ENCODE measurements around the gene BACH2.

BACH2 gene

DNA sequence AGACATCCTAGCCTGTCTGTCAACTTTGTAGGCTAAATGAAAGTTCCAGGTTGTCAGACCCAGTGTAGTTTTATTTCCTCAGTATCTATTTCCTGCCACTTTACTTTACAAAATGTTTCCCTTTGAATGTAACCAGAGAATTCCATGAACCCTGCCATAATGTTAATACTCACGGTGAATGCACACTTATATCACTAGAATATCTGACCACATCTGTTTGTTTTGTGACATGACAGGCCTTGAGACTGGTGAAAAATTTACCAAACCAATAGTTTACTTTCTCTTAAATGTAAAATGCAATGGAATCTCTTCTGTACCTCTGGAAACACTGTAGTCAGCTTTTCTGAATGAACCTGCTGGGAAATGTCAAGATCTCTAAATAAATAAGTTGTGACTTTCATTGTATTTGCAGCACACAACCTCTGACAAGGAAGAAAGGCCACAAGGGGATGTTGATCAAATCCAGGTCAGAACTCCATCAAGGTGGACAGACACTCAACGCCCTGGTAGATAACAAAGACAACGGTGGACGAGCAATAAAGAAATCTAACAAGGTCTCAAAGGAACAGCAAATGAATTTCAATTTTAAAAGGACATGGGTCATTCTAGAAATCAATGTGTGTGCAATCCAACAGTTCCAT lies 59.2 kb downstream of the BACH2 start:
- no peak for DNase-seq (ENCODE audit: low spot score)

DNA sequence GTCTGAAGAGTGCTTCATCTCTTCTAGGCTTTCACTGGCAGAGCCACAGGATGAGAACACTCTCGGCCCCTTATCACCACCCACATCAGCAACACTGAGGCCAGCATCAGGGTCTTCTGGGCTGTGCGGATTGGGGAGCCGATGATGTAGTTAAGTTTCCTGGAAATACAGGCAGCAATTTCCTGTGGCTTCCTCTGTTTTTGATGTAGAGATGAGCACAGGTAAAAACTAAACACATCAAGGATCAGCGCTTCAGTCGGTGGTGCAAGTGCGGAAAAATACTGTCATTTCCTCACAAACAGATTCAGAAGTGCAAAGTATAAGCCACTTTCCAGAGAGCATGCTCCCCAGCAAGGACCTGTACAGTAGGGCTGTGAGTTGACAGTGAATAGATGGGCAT lies 62.6 kb downstream of the BACH2 start:
- no peak for DNase-seq (ENCODE audit: low spot score)

DNA sequence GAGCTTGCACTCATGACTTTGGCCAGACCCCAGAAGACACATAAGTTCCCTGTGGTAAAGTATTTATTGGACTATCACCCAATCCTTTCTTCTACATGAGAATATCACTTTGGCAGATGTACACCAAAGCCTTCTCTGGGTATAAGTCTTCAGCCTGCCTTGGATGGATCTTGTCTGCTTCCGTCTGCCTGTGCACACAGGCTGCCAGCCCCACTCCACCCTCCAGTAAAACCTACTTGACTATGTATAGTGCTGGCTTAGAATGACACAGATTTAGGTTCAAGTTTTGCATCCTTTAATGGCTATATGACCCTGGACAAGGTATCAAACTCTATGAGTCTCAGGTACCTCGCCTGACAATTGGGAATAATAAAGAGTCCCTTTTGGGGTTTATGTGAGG lies 63.4 kb downstream of the BACH2 start:
- DNase-seq (ENCODE audit: low spot score), result no peak

DNA sequence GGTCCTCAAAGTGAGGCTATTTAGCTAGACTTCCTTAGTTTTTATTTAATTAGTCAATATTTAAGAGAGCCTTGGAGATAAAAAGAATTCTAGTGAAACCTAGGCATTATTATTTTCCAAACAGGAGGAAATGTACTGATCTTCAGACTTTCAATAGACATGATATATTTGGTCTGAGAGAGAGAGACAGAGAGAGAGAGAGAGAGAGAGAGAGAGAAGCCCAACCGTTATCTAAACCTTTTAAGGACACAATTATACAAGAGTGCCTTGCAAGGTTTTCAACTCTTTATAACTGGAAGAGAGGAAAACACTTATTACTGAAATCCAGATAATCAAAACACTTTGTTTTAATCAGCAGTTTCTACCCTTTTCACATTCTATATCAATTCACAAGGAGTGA lies 64.8 kb downstream of the BACH2 start:
- no peak for DNase-seq (ENCODE audit: low spot score)

DNA sequence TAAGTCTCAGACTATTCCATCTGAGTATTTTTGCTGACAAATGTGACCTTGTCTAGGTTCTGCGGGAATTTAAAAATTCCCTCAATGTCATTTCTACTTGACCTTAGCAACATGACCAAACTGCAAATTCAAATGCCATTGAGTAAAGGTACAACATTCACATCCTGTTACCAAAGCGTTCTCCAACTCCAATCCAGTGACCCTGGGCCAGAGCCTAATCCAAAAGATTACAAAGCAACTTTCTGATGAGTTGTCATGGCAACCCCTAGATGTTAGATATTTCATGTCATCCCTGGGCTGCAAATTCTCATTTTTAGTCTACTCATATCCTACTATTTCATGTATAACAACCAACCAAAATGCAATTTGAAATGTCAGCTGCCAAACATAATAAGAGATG lies 65.3 kb downstream of the BACH2 start:
- DNase-seq (ENCODE audit: low spot score), result no peak

DNA sequence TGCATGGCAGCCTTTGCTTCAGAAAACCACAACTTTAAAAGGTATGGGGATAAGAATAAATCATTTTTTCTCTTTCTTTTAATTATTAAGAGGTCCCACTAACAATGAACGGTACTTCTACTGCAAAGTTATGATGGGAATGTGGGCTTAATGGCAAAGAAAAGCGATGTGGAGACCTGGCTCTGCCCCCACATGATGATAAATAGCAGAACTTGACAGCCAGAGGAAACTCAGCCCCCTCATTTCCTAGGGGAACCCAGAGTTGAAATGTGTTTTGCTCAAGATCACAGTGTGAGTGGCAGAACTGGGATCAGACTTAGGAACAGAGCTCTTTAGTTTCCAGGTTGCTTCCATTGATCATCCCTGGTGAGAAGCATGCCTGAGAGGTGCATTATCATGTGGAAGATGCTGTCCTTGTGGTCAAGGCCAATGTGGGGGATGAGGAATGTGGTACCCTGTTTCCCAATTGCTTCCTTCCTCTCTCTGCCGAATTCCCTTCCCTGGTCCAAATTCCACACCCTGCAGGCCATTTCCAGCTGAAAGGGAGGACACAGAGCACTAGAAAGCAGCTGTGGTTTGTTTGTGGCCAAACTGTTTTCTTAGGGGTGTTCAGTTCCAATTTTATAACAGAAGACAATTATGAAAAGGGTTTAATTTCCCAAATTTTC lies 66.0 kb downstream of the BACH2 start:
- peak; percentile 13 for DNase-seq (ENCODE audit: low spot score)

DNA sequence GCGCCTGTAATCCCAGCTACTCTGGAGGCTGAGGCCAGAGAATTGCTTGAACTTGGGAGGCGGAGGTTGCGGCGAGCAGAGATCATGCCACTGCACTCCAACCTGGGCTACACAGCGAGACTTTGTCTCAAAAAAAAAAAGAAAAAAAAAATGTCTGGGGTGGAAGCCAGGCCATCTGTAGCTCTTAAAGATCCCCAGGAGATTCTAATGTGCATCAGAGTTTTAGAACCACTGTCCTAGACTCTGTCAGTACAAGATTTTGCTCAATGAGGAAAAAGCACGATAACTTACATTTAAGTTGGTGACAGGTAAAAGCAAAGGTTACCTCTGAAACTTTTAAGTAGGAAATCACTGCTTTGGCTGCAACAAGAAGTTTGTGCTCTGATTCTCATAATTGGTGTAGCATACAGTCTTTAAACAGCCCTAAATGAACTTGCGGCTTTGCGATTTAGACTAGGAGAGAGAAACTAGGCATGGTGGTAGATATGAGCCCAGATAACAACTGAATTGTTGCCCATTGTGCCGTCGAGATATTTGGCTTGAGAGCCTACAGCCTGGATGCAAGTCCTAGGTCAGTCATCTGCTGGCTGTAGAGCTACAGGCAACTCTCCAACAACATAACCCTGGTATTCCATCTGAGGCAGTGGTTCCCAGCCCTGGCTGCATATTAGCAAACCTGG lies 67.2 kb downstream of the BACH2 start:
- DNase-seq (ENCODE audit: low spot score), result no peak

DNA sequence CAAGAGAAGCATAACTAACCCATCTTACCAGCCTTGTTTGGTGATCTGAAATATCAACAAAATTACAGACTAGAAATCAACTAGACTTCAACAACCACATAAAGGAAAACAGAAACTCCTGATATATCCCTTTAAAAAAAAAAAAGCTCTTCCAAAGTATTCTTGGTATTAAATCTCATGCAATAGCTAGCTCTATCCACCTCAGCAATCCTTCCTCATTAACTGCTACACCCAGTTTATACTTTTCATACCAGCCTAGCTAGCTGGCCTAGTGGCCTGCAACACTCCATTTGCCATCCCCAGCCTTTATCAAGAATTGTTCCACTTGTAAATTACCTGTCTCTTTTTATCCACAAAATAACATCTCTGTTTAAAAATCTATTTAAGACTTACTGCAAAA lies 69.0 kb downstream of the BACH2 start:
- DNase-seq (ENCODE audit: low spot score), result no peak

DNA sequence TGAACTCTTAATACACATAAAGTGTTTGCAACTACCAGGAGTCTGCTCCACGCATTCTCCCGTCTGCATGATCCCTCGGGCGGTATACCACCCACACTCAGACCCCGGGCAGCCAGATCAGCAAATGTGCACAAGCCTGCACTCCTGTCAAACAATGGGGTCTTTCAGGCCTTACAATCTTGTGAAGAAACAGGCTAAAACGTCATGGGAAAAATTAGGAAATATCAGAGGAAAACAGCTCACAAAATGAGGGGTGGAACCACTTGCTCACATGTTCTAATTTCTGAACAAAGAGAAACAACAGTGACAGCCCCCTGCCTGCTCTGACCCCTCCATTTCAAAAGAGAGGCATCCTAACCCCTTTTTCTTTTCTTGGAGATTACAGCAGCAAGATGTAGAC lies 69.4 kb downstream of the BACH2 start:
- DNase-seq (ENCODE audit: low spot score), result no peak

DNA sequence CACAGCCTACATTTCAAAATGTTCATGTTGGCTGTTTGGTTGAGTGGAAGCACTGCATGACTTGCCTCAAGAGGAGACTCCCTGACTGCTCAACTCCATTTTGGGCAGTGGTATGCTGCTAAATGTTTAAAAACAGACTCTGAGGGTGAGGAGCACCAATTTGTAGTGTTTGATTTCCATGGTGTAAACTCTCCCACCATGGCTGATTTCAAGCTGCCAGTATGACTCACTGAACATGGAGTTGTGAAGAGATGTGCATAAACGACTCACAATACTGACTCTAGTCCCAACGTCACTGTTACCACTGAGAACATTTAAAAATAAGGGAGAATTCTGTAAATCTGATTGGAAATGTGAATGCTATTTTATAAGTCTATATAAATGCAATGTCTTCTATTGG lies 70.4 kb downstream of the BACH2 start:
- DNase-seq (ENCODE audit: low spot score), result no peak

DNA sequence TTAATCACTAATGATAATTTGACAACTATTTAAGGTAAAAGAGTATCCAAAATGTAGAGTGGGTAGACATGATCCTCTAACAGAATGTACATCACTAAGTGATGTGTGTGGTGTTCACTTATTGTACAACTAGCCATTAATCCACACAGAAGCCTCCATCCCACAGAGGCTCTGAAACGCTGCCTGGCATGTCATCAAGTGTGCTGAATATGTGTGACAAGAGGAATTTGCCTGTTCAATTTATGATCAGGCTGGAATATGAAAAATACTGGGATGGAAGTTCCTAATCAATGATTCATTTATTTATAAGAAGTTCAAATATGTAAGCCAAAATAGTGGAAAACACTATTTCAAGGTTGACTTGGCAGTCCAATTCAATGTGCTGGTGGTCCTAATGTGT lies 72.4 kb downstream of the BACH2 start:
- no peak for DNase-seq (ENCODE audit: low spot score)

DNA sequence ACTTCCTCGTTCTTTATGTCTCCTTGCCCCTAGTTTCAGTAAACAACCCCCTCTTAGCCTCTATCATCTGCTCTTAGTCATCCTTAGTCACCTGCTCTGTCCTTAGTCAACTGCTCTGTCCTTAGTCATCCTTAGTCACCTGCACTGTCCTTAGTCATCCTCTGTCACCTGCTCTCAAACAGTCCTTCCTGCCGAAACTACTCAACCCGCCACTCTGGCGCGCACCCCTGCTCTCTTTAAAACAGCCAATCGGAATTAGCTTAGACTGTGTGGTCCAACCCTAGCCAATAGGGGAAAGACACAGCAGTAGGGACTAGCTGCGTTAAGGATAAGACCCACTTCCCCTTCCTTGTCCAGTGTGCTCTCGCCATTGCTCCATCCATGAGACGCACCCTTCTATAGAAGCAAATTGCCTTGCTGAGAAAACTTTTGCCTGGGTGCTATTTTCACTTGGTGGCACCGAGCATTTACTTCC lies 73.9 kb downstream of the BACH2 start:
- no peak for DNase-seq (ENCODE audit: low spot score)

DNA sequence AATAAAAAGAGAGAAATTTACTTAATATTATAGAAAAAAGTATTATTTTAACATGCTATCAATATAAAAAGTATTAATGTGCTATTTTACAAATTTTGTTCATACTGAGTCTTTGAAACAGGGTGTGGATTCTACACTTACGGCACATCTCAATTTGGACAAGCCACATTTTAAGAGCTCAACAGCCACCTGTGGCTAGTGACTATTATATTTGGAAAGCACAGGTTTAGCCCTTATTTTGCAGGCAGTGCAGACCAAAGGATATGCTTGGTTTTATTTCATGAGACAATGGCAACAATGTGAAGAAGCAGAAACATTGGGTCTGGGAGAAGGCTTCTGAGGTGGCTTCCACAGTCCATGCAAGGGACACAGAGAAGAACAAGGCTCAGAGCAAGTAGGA lies 74.6 kb downstream of the BACH2 start:
- DNase-seq (ENCODE audit: low spot score), result no peak

DNA sequence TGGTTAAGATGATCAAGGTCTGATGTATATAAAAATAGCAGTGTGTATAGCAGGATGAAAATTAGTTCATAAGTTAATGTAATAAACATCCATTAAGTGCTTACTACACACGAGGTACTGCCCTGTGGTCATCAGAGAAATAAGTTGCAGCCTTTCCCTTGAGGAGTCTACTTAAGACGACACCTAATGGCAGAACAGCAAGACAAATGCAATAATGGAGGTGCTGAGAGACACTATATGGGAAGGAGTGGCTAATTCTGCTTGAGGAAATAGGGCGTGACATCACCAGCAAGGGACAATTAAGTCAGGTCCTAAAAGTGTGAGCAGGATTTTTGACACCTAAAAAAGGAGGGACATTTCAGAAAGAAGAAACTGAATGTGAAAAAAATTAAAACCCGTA lies 75.2 kb downstream of the BACH2 start:
- DNase-seq (ENCODE audit: low spot score), result no peak

DNA sequence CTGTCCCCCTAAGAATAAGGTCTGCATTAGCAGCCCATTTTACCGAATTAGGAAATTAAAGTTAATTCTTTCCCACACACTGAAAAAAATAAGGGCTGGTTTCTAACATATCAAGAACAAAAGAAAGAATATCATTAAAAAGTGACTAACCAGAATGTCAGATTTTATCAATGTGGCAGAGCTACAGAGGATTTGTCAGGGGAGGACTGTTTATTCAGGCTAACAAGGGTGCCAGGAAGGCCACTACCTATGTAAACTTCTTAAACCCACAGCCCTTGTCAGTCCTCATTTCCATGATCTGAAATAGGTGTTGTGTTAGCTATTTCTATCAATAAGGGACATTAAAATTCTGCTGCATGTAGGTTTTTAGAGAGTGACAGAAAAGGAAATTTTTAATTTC lies 76.4 kb downstream of the BACH2 start:
- no peak for DNase-seq (ENCODE audit: low spot score)

DNA sequence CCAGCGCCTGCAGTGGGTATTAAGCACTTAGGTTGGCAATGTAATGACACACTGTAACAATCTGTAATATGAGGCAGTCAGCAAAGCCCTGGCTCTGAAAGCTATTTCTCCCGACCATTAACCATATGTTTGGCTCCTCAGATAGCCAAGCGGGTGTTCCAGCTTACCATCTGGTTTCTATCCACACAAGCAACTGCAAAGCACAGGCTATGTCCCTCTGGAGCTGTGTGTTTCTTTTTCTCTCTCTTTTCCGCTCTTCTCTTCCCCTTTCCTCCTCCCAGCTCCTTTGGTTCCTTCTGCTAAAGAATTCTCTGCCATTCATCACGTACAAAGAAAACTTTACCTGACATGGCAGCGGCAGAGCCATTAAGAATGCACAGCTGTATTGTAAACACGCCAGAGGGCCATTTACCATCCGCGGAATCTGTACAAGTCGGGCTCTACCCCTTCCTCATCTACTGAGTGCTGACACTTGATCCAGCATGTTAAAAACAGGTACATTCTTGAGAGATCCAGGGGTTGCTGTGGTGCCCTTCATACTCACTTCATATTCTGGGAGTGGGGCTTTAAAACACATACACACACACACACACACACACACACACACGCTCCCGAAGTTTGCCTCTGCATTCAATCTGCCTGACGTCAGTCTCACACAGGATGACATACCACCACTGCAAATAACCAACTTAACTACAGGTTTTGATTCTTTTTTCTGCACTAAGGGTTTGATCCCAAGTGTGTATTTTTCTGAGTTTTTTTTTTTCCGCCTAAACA lies 77.2 kb downstream of the BACH2 start:
- peak; percentile 18 for DNase-seq (ENCODE audit: low spot score)

DNA sequence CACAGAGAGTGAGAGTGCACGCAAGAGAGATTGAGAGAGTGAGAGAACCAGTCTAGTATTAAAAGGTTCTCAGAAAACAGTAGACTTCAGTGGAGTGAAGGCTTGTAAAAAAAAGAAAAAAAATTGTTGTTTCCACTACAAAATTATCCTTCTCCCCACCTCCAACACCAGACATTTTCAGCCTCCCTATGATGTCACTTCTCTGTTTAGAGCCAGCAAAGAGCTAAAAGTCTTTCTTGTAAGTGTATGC lies 77.8 kb downstream of the BACH2 start:
- no peak for DNase-seq (ENCODE audit: low spot score)

DNA sequence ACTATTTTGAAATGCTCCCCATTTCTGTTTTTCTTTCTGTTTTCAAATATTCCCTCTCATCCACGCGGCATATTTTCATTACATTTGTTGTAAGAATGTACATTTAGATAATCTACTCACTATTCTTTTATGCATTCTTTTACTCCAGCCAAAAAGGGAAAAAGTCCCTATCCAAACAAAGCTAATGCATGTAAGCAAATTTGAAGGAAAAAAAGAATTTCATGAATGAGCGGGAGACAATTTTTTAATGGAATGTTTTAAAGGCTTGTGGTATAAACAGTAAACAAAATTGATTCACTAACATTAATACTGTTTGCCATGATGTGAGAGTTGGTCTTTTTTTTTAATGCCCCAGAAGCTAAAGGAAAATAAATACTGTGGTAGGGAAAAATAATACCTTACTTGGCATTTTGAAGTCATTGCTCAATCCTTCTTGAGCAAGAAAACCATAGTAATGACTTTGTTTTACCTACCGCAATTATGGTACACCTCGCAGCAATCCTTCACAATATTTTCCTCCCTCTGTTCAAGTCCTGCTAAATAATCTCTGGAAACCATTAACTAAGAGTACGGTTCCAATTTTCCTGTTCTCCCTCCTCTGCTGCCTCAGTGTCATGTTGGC lies 79.0 kb downstream of the BACH2 start:
- no peak for DNase-seq (ENCODE audit: low spot score)

DNA sequence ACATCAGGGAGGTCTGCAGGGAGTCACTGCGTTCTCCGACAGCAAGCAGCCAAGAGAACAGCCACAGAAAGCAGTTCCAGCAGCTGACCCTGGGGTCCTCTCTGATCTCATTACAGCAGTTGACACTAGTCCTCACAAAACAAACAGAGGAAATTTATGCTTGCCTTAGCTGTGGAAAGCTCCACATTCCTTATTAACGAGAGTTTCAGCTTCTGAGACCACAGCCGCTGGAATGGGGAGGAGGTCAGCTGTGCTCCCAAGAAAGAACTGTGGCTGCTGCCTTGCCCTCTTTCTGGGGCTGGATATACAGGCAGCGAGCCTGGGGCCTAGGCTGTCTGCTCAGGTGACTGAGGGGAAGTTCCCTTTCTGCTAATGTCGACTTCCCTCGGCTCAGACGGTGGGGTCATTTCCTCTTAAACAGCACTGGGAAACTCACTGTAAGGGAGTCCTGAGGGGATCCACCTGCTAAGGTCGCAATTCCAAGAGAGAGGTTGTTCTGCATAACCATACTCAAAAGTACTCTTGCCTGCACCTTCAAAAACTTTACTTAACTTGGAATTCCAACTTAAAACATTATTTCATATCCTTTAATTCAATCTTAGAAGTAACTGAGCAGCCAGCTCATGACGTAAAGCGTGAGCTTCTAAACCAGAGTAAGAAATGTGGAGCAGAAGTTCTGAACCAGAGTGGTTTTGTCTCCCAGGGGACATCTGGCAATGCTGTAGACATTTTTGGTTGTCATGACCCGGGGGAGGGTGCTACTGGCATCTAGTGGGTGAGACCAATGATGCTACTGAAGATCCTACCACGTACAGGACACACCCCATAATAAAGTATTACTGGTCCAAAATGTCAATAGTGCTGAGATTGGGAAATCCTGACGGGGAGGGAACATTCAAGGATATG lies 80.3 kb downstream of the BACH2 start:
- DNase-seq (ENCODE audit: low spot score), result no peak

DNA sequence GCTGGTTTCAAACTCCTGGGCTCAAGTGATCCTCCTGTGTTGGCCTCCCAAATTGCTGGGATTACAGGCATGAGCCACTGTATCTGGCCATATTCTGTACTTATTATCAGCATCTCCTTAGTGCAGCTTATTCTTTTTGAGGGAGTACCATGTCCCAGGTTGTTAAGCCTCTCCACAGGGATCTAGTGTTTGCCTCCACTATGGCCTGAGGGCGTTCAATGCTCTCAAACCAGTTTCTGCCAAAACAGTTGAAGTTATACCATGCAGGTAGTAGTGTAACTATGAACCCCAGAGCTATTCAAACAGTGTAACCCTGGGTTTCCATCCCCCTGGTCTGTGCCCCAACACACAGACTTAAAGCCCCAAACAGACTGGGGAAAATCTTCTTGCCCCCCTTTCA lies 81.7 kb downstream of the BACH2 start:
- no peak for DNase-seq (ENCODE audit: low spot score)

DNA sequence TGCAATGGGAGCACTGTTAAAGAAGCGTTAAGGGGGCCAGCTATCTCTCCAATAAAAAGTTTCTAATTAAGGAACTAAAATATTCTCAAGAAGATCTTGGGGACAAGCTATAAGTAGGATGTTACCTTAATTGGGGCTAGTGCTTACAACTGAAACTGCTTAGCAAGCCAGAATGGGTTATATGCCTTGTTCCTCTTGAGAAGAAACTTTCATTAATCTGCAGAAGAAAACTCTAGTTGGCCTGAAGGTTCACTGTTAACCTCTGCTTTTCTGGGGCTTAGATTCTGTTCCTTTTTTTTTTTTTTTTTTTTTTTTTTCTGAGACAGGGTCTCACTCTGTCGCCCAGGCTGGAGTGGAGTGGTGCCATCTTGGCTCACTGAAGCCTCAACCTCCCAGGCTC lies 82.2 kb downstream of the BACH2 start:
- no peak for DNase-seq (ENCODE audit: low spot score)

DNA sequence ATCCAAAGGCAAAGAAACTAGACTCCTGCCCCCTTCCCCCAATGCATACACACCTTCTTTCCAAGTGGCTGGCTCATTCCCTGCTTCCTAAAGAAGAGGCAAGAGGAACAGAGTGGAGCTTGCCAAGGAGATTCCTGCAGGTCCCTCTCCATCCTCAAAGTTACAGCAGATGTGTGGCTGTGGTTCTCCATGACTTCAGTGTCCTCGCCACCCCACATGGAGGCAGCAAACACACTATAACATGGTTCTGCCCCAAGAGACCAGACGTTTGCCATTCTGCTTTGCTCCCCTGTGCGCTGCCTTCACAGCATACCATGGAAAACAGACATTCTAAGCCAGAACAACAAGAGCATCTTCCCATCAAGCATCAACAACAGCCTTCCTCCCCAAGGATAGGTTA lies 84.4 kb downstream of the BACH2 start:
- DNase-seq (ENCODE audit: low spot score), result no peak
